CD4-positive, alpha-beta T cell treated with Interleukin-2 at 100 ng/mL for 4 hours (primary cell): Measurements from ENCODE around the gene CDH16.
"Not testable (repeated sequence)": the region's sequence is repeated elsewhere in the genome, so short reads cannot be mapped to it uniquely, and the experiment has no call there.

ENCODE experiments used
- DNase-seq: peaks from one replicate; pipeline ENCODE4 v3.0.0-alpha.2; 2020; ENCODE audit warnings: low spot score

Gene CDH16

DNA sequence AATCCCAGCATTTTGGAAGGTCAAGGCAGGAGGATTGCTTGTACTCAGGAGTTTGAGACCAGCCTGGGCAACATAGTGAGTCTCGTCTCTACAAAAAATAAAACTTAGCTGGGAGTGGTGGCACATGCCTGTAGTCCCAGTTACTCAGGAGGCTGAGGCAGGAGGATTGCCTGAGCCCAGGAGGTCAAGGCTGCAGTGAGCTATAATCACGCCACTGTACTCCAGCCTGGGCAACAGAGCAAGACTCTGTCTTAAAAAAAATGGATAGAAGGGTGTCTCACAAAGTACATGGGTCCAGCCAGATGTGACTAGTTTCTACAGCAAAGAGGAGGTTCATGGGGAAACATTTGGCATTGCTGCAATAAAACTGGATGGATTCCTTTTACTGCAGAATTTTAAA, 47.3 kb downstream of the CDH16 start:
- not testable (repeated sequence) for DNase-seq

DNA sequence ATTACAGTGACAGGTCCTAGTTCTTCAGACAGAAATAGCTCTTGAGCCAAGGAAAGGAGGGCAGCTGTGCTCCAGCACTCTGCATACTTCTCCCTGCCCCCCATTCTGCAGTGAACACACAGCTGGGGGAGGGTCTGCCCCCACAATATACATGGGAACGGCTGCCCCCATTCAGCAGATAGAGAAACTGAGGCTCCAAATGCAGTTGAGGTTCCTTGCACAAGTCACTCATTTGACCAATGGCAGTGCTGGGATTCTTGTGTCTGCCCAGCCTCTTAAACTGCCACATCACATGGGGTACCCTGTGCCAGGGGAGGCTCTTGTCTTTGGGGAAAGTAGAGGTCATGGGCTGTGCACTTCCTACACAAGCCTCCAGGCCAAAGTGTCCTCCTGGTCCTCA, 49.3 kb downstream of the CDH16 start:
- DNase-seq: no peak

GRCh38 chr16:66863707-66864106, 55.0 kb downstream of the CDH16 start:
- DNase-seq: no peak

GRCh38 chr16:66862023-66862520, 56.6 kb downstream of the CDH16 start:
- DNase-seq: no peak

GRCh38 chr16:66859397-66860068, 59.2 kb downstream of the CDH16 start:
- no peak for DNase-seq

- no peak for DNase-seq
Observed at GRCh38 chr16:66858740-66859396, 59.8 kb downstream of the CDH16 start.
